Measurements from ENCODE around the gene TMEM239.

DNA sequence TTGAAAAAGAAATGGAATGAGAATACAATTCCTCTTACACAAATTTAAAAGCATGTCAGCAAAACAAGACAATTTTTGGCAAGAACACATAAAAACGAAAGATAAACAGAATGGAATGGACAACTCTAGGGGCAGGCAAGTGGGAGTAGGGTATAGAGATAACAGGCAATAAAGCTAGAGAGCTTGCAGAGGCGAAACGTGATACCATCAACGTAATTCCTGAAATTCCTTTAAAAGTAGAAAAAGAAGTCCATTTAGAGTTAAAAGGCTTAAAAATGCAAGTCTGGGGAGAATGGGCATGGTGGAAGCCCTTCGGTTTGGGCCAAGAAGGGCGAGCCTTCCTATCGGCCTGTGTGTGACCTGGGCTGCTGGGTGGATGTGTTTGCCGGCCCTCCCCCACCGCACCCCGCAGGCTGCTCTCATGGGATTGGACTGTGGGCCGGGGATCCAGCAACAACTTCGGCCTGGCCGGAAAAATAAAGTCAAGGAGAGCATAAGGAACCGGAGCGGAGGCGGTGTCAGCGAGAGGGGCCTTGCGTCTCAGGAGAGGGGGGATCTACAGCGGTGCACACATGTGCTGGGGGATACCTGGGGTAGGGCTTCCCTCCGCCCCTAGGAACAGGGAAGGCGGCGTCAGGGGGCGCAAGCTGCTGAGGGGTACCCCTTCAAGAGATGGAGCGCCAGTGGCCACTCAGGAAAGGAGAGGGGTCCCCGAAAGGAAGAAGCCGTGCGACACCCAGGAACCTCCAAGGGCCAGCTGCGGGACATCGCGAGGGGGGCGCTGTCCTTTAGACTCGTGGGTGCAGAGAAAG is 4.1 kb downstream of the TMEM239 start:
- TF ChIP-seq CSDC2 (CRISPR knock-in tag; IDR thresholded peaks at IDR 0.05) (no peak), ZNF8 (CRISPR knock-in tag; IDR thresholded peaks at IDR 0.05) (no peak), ESRRG (CRISPR knock-in tag; IDR thresholded peaks at IDR 0.05) (no peak)
